Parathyroid adenoma (tissue), 2 donors: ENCODE results near the gene TANC1.

ENCODE experiments used
- H2AFZ ChIP-seq: fragments of 300-600 bp; sonication (generic); one replicate; pipeline ENCODE4 v1.7.0; 2017; ENCODE audit warnings: antibody characterized with exemption, mild to moderate bottlenecking
- H3K27ac ChIP-seq: fragments of 300-600 bp; sonication (generic); one replicate; pipeline ENCODE4 v1.7.0; 2017
- H3K27me3 ChIP-seq: fragments of 300-600 bp; sonication (generic); one replicate; pipeline ENCODE4 v1.7.0; 2017; ENCODE audit warnings: low read length; ENCODE audit not compliant: control insufficient read depth, insufficient read depth
- H3K36me3 ChIP-seq: fragments of 300-600 bp; sonication (generic); one replicate; pipeline ENCODE4 v1.7.0; 2017; ENCODE audit warnings: low read length; ENCODE audit not compliant: control insufficient read depth, insufficient read depth
- H3K4me1 ChIP-seq: fragments of 300-600 bp; sonication (generic); one replicate; pipeline ENCODE4 v1.7.0; 2017; ENCODE audit warnings: control low read depth
- H3K4me2 ChIP-seq: fragments of 300-600 bp; sonication (generic); one replicate; pipeline ENCODE4 v1.7.0; 2017; ENCODE audit warnings: low read length
- H3K4me3 ChIP-seq: fragments of 300-600 bp; sonication (generic); one replicate; pipeline ENCODE4 v1.7.0; 2017; ENCODE audit warnings: low read depth, low read length
- H3K79me2 ChIP-seq: fragments of 300-600 bp; sonication (generic); one replicate; pipeline ENCODE4 v1.7.0; 2017; ENCODE audit warnings: control low read depth
- H3K9ac ChIP-seq: fragments of 300-600 bp; sonication (generic); one replicate; pipeline ENCODE4 v1.7.0; 2017; ENCODE audit warnings: mild to moderate bottlenecking
- H3K9me3 ChIP-seq: fragments of 300-600 bp; sonication (generic); one replicate; pipeline ENCODE4 v1.7.0; 2017; ENCODE audit warnings: low read length; ENCODE audit not compliant: control insufficient read depth
- TF ChIP-seq, protein P1 (sequence below): fragments of 300-600 bp; sonication (generic); IDR thresholded peaks from one replicate; pipeline ENCODE4 v1.7.0; 2017; ENCODE audit warnings: antibody characterized with exemption, mild to moderate bottlenecking
- donor health status: primary hyperparathyroidism.

TANC1 gene

DNA sequence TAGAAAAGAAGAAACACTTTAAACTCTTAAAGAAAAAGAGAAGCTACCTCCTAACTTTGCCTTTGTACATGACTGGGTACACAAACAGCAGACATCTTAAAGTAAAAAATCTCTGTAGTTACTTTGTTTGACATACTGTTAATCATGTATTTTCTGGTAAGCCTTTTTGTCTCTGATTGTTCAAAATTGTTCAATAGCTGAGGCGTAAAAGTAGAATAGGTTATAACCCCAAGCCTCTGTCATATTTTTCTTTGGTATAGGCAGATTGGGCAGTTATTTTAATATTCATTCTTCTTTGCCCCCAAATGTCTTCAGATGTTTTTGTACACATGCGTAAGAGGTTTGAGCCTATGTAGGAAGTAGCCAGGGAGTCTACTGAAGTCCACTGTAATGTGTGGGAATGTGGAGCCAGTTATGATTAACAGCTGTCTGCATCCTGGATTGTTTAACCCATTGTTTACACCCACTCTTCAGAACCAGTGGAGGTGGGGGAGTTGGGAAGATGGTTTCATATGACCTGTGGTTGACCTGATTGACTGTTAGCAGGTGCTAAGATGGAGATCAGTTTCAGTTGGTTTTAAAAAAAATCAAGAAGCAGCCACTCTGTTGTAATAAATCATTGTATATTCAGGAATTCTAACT is 150.5 kb downstream of the TANC1 start:
- Histone ChIP-seq H3K9ac (no peak overlapping the region), H3K27me3 (no peaks in the 10 kb centered on the region), H3K4me1 (peaks cover 3% of the 10 kb centered on the region), H3K36me3 (no peaks in the 10 kb centered on the region), H3K4me2 (no peak overlapping the region), H3K4me3 (no peak overlapping the region), H3K9me3 (no peaks in the 10 kb centered on the region), H3K79me2 (peaks cover 11% of the 10 kb centered on the region), H2AFZ (no peak overlapping the region), H3K27ac (no peak overlapping the region)
- TF ChIP-seq, protein P1, sequence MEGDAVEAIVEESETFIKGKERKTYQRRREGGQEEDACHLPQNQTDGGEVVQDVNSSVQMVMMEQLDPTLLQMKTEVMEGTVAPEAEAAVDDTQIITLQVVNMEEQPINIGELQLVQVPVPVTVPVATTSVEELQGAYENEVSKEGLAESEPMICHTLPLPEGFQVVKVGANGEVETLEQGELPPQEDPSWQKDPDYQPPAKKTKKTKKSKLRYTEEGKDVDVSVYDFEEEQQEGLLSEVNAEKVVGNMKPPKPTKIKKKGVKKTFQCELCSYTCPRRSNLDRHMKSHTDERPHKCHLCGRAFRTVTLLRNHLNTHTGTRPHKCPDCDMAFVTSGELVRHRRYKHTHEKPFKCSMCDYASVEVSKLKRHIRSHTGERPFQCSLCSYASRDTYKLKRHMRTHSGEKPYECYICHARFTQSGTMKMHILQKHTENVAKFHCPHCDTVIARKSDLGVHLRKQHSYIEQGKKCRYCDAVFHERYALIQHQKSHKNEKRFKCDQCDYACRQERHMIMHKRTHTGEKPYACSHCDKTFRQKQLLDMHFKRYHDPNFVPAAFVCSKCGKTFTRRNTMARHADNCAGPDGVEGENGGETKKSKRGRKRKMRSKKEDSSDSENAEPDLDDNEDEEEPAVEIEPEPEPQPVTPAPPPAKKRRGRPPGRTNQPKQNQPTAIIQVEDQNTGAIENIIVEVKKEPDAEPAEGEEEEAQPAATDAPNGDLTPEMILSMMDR, result no peak

DNA sequence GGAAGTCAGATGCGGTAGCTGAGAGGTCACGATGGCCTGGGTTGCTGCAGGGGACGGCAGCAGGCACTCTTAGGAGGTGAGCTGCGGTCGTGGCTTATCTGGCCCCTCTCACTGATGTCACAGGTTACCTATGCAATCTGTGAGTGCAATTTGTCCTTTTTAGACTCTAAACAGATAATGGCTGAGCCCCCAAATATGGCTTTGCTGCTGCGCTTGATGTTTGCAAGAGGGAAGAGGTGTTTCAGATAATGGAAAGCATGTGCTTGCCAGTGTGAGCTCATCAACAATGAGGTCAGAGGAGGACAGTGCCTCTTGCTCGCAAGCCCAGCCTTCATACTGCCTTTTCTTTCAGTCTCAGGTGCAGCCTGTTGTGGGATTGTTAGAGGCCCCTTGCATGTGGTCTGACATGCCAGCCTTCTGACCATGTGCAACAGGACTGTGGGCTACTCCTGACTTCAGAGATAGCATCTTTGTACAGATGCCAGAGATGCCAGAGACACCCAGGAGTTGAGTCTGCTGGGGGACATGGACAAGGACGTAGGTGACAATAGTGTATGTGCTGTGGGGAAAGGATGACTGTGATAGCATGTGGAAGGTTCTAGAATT is 151.3 kb downstream of the TANC1 start:
- H3K36me3 ChIP-seq, result no peaks in the 10 kb centered on the region
- H3K79me2 ChIP-seq, result peaks cover 11% of the 10 kb centered on the region
- H3K4me3 ChIP-seq, result no peak overlapping the region
- no peak overlapping the region for H3K9ac ChIP-seq
- TF ChIP-seq, protein P1, result no peak
- H2AFZ ChIP-seq, result no peak overlapping the region
- H3K9me3 ChIP-seq, result no peaks in the 10 kb centered on the region
- no peak overlapping the region for H3K27ac ChIP-seq
- peaks cover 3% of the 10 kb centered on the region for H3K4me1 ChIP-seq
- no peaks in the 10 kb centered on the region for H3K27me3 ChIP-seq
- H3K4me2 ChIP-seq, result no peak overlapping the region

DNA sequence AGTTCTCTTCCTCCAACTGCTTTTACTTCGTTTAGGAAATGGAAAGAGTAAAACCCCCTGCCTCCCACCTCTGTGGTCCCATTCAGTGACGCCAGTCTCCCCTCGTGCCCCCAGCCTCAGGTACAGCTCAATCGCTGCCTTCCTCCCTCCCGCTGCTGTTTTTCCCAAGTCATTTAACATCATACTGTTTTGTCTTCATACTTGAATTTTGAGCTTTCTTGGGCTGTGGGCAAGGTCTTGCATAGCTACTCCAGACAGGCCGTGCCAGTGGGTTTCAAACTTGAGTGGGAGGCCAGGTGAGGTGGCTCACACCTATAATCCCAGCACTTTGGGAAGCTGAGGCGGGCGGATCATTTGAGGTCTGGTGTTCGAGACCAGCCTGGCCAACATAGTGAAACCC is 155.3 kb downstream of the TANC1 start:
- Histone ChIP-seq H3K79me2 (peaks cover 11% of the 10 kb centered on the region), H3K4me1 (peaks cover 3% of the 10 kb centered on the region)

DNA sequence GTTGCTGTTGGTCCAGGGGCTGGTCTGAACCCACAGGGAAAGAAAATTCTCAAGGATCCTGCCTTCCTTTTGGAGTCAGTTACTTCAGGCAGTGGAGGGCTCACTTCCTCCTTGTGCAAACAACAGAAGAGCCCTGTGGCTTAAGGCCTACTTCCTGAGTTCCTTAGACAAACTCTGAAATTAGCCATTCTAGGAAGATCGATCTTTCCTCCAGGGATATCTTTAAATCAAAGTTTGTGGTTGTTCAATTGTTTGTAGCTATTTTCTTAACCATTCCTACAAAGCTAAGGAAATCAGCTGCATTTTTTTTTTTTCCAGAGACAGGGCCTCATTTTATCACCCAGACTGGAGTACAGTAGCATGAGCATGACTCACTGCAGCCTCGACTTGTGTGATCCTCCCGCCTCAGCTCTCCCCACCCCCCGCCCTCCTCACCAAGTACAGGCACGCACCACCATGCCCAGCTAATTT is 156.0 kb downstream of the TANC1 start:
- H3K27ac ChIP-seq, result no peak overlapping the region
- no peak overlapping the region for H3K4me3 ChIP-seq
- peaks cover 8% of the 10 kb centered on the region for H3K4me1 ChIP-seq
- H3K27me3 ChIP-seq, result no peaks in the 10 kb centered on the region
- H3K79me2 ChIP-seq, result peaks cover 7% of the 10 kb centered on the region
- H3K9me3 ChIP-seq, result no peaks in the 10 kb centered on the region
- H3K9ac ChIP-seq, result no peak overlapping the region
- H3K36me3 ChIP-seq, result no peaks in the 10 kb centered on the region
- TF ChIP-seq, protein P1, result no peak
- H3K4me2 ChIP-seq, result no peak overlapping the region
- no peak overlapping the region for H2AFZ ChIP-seq

More for the DNA sequence above, 155.3 kb downstream of the TANC1 start:
- H3K27me3 ChIP-seq, result no peaks in the 10 kb centered on the region
- no peak overlapping the region for H3K4me3 ChIP-seq
- H3K4me2 ChIP-seq, result no peak overlapping the region
- no peaks in the 10 kb centered on the region for H3K9me3 ChIP-seq
- no peak overlapping the region for H3K27ac ChIP-seq
- TF ChIP-seq, protein P1, result no peak
- H3K36me3 ChIP-seq, result no peaks in the 10 kb centered on the region
- H2AFZ ChIP-seq, result no peak overlapping the region
- no peak overlapping the region for H3K9ac ChIP-seq
